IPS DF 19.7 (cell line): ENCODE results near the gene CAMK2G.
"Not testable (repeated sequence)": the region's sequence is repeated elsewhere in the genome, so short reads cannot be mapped to it uniquely, and the experiment has no call there.

ENCODE experiments used
- DNase-seq: peaks from one replicate; pipeline ENCODE4 v3.0.0-alpha.2; 2013; ENCODE audit warnings: low read depth, low spot score

Gene CAMK2G

DNA sequence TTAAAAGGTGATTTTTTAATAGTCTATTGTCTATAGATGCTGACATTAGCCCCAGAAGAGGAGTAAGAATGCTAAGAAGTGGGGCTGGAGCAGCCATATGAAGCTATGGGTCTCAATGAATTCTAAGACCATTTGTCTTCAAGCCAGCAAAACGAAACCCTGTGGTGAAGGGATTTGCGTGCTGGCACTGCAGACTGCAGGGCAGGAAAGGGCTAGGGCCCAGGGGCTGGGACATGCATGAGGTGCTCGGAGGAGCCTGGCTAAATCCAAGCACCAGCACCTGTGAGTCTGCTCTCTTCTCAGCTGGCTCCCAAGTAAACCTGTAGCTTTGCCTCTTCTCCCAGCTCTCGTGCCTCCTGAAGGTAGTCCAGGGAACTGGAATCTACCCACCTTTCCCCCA lies 61.7 kb downstream of the CAMK2G start:
- no peak for DNase-seq

DNA sequence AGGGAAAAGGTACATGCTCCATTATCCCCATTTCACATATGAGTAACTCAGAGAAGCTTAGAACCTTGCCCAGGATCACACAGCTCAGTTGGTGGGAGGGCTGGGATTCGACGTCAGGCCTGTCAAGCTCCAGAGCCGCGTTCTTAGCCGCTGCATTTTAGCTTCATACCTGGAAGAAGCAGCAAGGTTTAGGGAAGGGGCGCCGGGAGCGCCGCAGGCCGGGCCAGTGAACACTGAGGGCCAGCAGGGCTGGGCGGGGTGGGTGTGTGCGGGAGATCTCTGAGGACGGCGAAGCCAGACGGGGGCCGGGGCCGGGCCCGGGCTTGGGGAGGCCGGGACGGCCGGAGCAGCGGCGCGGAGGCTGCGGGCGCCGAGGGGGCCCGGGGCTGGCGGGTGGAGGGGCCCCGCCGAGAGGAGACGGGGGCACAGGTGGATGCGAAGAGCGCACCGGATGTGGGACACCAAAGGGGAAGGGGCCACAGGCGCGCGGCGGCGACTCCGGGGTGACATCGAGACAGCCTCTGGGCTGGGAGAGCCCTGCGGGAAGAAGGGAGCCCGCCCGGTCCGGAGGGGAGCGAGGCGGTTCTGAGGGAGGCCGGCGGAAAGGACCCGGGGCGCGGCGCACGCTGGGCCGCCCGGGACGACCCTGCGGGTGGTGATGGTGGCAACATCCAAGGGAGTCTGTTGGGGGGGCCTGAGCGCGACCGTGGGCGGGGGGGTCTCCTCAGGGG lies 63.5 kb downstream of the CAMK2G start:
- no peak for DNase-seq

DNA sequence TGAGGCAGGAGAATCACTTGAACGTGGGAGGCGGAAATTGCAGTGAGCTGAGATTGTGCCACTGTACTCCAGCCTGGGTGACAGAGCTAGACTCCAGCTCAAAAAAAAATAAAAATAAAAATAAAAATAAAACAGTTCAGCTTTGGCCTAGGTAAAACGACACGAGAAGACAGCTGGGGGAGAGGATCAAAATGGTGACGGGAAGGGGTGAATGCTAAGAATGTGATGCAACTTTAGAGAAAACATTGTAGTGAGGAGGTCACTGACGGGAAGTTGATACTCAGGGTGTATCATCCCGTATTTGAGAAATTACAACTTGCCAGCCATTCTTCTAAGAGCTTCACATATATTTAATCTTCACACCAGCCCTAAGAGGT lies 64.0 kb downstream of the CAMK2G start:
- no peak for DNase-seq

DNA sequence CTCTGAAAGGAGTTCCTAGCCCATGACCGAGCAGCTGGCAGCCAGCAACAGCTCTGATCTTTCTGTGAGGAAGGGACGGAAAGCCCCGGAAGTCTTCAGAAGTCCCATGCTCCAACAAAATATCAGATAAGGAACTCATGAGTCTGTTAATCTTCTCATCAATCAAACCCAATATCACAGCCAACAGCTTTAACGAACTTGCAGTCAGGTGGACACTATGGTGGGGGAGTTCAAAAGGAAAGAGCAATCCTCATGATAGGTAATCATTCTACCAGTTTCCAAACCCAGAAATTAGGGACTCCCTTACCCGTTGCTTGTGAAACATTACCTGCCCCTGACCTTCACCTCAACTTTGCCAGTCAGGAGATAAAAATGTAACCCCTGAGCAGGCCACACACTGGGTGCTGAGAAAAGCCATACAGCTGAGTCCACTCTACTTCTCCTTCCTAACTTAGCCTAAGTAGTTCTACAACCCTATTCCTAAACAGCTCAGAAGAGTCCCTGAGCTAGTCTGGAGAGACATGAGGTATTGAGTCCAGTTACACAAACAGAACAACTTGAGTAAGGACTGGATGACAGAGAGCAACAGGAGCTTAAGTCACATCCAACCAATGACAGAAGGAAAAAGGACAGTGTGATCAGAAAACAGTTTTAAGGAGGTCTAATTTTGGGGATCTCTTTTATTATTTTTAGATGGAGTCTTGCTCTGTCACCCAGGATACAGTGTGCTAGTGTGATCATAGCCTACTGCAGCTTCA lies 65.1 kb downstream of the CAMK2G start:
- no peak for DNase-seq

DNA sequence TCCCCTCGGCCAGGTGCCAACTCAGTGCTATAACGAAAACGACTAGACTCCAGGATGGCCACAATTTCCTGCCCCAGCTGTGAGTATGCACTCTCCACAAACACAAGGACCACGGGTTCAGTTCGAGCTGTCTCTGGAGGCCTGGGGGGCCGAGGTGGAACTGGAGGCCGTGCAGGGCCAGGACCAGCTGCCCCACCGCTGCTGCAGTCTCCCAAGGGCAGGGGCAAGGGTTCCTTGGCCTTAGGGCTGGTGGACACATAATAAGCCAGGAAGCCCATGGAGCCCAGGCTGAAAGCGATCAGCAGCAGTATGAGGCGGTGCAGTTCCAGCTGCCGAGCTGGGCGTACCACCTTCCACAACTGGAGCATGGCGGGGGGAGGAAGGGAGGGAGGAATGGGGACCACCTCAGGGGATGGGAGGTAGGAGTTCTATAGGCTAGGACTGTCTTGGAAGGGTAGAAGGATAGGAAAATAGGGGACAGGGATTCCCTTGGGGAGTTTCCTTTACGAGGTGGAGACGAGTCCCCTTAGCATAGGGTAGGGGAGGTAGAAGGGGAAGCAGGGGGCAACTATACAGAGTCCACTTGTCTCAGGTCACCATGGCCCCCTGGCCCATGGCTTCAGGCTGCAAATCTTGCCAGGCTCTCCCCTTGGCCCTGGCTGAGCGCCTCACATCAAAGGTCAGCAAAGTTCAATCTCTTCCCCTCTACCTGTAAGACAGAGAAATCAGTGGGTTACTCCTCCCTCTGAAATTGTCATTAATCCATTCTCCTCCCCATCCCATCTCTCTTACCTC lies 66.1 kb downstream of the CAMK2G start:
- no peak for DNase-seq

DNA sequence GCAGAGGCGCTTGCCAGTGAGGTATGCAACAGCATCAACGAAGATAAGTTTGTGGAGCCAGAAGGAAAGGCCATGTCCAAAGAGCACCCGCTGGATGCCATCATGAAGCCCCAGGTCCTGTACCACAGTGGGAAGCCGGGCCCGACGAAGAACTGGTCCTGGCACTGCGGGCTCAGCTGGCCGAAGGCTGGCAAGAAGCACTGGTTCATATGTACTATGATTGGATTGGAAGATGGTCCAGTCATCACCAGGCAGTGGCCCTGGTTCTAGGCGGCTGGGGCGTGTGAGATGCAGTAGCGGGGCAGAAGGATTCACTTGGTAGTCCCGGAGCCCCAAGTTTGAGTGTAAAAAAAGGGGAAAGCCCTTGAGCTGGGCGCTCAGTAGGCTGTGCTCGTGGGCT lies 66.9 kb downstream of the CAMK2G start:
- DNase-seq: no peak

DNA sequence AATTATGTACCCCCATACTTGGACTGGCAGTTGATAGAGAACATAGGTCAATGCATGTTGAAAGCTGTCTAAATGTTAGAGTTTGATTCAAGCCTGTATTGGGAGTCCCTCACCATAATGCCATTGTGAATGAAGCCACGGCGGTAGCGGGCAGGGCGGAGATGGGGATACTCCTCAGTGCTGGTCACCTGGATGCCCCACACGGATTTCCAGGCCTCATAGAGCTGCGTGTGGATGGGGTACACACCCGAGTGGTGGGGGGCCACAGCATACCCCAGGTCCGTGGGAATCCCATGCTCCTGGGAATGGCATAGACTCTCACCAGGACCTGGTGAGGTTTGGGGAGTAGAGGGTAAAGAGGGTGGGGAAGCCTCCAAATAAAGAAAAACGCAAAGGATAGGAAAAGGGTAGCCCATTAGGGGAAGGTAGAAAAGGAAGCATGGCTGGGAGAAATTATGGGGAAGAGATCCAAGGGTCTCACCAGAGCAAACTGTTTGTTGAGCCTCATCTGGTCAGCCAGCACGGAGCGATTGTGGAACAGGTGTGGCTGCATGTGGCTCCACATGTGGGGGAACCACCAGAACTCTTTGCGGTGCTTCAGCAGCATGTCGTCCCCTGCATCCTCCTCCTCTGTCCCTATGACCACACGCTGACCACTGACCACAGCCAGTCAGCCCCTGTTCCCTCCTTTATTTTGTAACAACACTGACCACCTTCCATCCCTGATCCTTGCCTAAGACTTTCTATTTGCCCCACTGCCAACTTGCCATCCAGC lies 68.0 kb downstream of the CAMK2G start:
- no peak for DNase-seq

DNA sequence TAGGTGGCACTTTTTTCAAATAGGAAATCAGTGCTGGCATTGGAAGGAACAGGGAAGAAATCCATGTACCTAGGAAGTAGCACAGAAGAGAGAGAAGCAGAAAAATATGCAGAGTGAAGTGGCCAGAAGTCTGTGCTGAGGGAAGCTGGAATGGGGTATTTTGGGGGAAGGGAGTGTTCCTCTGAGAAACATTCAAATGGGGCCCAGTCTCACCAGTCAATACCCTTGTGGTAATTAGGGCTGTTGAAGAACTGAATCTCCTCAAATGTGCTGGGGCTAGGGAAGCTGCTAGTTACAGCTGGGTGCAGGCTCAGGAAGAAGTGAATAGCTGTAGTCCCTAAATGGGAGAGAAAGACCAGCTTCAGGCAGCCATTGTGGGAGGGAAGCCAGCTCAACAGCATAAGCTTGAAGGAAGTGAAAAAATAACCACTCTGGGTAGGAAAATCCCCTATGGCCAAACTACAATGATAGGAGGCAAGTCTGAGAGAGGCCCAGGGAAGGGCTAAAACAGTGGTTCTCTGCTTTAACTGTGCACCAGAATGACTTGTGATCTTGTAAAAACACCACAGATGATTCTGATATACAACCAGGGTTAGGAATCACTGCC lies 70.6 kb downstream of the CAMK2G start:
- no peak for DNase-seq

DNA sequence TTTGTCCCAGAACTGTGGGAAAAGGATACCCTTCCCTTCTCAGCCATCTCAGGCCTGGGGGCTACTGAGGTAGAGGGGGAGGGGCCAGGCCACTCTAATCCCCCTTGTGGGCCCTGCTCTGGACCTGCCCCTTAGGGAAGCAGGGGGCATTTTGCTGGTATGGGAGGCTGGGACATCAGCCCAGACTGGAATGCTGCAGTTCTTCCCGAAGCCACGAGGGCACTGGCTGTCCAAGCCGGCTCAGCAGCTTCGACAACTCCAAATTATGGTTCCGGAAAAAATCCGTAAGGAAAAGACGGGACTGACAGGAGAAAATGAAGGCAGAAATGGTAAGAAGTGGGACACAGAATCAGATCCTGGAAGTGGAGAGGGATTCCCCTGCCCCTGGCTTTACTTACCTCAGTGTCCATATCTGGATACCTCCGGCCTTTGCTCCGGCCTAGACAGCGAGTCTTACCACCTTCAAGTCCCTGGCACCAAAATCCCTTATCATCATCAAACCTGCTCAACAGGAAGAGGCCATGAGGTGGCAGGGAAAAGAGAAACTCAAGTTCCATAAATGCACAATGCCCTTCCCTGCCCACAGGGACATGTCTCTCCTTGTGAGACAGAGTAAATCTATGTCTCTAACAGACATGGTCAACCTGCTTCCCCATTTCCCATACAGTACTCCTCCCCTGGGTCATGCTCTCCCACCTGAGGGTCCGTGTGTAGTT lies 71.9 kb downstream of the CAMK2G start:
- no peak for DNase-seq

DNA sequence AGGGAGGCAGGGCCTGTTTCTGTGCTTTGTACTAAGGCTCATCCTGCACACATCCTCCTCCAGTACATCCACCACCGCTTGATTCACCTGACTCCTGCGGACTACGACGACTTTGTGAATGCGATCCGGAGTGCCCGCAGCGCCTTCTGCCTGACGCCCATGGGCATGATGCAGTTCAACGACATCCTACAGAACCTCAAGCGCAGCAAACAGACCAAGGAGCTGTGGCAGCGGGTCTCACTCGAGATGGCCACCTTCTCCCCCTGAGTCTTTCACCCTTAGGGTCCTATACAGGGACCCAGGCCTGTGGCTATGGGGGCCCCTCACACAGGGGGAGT lies 73.1 kb downstream of the CAMK2G start:
- DNase-seq: no peak

DNA sequence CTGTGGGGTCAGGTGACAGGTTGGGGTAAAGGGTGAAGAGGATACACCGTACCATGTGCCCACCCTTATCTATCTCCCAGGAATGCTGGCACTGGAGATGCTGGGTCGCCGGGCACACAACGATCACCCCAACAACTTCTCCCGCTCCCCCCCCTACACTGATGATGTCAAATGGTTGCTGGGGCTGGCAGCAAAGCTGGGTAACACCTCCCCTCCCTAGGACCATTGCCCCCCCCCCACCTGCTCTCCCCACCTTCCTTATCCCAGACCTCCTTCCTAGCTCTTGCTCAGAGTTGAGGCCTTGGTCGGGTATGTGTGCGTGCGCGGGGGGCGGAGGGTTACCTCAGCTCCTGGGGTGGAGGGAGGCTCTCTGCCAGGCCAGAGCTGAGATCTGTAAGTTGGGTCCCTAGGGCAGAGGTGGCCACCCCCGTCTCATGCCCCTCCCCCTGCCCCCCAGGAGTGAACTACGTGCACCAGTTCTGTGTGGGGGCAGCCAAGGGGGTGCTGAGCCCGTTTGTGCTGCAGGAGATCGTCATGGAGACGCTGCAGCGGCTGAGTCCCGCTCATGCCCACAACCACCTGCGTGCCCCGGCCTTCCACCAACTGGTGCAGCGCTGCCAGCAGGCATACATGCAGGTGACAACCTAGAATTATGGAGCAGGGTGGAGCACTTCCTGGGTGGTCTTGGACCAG lies 73.6 kb downstream of the CAMK2G start:
- DNase-seq: no peak

DNA sequence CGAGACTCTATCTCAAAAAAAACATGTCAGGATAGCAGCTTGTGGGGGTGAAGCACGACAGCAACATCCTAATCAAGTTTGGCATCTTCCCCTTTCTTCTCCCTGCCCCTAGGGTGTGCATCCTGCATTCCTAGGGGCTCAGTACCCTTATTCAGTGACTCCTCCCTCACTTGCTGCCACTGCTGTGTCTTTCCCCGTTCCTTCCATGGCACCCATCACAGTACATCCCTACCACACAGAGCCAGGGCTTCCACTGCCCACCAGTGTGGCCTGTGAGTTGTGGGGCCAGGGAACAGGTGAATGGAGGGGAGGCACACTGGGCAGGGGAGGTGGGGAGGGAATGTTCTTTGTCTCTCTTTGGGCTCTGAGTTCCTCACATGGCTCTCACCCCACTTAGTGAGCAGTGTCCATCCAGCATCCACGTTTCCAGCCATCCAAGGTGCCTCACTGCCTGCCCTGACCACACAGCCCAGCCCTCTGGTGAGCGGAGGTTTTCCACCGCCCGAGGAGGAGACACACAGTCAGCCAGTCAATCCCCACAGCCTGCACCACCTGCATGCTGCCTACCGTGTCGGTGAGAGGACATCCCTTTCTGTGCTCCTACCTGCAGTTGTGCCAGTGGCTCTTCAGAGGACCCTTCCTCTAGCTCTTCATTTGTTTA lies 74.3 kb downstream of the CAMK2G start:
- no peak for DNase-seq

DNA sequence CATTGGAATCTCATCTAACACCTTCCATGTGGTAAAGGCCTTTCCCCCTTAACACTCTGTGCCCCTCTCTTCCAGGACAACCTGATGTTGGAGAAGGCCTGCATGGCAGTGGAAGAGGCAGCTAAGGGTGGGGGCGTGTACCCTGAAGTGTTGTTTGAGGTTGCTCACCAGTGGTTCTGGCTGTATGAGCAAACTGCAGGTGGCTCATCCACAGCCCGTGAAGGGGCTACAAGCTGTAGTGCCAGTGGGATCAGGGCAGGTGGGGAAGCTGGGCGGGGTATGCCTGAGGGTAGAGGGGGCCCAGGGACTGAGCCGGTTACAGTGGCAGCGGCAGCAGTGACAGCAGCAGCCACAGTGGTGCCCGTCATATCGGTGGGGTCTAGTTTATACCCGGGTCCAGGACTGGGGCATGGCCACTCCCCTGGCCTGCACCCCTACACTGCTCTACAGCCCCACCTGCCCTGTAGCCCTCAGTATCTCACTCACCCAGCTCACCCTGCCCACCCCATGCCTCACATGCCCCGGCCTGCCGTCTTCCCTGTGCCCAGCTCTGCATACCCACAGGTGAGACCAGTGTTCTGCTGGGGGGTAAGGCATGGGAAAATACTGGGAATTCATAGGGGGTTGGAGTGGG lies 75.3 kb downstream of the CAMK2G start:
- no peak for DNase-seq

DNA sequence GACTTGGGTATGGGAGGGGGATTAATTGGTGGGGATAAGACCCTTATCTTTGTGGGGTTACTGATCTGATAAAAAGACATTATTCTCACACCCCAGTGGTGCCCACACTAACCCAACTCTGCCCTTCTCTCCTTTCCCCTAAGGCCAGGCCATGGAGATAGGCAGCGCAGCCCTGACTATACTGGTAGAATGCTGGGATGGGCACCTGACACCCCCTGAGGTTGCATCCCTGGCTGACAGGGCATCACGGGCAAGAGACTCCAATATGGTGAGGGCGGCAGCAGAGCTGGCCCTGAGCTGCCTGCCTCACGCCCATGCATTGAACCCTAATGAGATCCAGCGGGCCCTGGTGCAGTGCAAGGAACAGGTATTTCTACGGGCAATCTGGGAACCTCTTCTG lies 76.3 kb downstream of the CAMK2G start:
- DNase-seq: no peak

DNA sequence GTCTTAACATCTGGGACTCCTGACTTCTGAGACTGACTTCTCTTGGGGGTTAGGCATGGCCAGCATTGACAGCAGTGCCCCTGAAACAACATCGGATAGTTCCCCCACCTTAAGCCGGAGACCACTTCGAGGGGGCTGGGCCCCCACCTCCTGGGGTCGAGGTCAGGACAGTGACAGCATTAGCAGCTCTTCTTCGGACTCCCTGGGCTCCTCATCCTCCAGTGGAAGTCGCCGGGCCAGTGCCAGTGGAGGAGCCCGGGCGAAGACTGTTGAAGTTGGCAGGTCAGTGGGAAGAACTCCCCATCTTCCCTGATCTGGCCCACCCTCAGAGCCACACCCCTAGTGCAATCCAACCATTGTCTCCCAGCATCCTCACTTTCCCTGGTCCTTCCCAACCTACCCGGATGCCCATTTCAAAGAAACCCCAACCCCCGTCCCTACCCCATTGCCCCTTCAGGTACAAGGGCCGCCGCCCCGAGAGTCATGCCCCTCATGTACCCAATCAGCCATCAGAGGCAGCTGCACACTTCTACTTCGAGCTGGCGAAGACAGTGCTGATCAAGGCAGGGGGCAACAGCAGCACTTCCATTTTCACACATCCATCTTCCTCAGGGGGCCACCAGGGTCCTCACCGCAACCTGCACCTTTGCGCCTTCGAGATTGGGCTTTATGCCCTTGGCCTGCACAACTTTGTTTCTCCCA lies 76.9 kb downstream of the CAMK2G start:
- DNase-seq: no peak

DNA sequence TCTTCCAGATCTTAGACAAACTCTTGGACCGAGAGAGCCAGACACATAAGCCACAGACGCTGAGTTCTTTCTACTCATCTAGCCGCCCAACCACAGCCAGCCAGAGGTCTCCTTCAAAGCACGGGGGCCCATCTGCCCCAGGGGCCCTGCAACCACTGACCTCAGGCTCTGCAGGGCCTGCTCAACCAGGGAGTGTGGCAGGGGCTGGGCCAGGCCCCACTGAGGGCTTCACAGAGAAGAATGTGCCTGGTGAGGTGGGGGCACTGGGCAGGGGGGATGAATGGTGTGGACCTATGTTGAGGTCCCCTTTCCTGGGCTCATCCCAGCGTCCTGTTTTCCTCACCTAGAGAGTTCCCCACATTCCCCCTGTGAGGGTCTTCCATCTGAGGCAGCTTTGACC lies 77.6 kb downstream of the CAMK2G start:
- DNase-seq: no peak

DNA sequence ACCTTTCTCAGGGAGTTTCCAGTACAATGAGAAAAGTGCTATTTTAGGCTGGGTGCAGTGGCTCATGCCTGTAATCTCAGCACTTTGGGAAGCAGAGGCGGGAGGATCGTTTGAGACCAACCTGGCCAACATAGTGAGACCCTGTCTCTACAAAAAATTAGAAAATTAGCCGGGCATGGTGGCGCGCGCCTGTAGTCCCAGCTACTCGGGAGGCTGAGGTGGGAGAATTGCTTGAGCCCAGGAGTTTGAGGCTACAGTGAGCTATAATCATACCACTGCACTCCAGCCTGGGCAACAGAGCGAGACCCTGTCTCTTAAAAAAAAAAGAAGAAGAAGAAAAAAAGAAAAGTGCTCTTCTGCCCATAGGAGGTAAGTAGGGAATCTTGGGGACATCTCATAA lies 78.3 kb downstream of the CAMK2G start:
- DNase-seq: not testable (repeated sequence)

DNA sequence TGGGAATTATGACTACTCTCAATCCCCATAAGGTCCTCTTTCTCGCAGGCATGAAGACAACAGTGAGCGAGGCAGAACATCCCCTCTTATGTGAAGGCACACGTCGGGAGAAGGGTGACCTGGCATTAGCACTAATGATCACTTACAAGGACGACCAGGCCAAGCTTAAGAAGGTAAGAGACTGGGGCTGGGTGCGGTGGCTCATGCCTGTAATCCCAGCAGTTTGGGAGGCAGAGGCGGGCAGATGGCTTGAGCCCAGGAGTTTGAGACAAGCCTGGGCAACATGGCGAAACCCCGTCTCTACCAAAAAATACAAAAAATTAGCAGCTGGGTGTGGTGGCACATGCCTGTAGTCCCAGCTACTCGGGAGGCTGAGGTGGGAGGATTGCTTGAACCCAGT lies 78.9 kb downstream of the CAMK2G start:
- not testable (repeated sequence) for DNase-seq

DNA sequence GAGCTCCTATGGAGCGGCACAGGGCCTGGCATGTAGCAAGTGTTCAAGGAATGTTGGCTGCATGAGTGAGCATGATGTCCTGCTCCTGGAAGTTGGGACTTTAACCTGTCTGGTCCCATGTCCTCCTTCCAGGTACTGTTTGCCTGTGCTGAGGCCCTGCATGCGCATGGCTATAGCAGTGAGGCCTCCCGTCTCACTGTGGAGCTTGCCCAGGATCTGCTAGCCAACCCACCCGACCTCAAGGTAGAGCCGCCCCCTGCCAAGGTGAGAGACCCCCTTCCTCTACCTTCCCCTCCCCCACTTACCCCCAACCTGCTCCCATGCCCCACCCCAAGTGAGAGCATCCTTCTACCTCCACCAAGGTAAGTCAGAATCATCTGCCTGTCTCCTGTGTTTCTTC lies 80.9 kb downstream of the CAMK2G start:
- no peak for DNase-seq
